Stomach (tissue), 4 donors: ENCODE measurements around the gene STIM1.

Source experiments
- CTCF ChIP-seq, 7 experiments: fragments of 450-650 bp in 4 of 7; fragments of 200-600 bp in 3 of 7; sonication (generic) in 3 of 7; IDR thresholded peaks; one replicate each; pipeline ENCODE4 v1.5.1; 2016 to 2019; ENCODE audit warnings: antibody characterized with exemption in 7 of 7, control low read depth in 2 of 7, mild to moderate bottlenecking in 1 of 7
- EP300 ChIP-seq: sonication (generic); formaldehyde crosslinking; IDR thresholded peaks from one replicate; pipeline ENCODE4 v1.6.1; 2017; ENCODE audit warnings: antibody characterized with exemption
- POLR2A ChIP-seq, 4 donors: fragments of 450-650 bp; IDR thresholded peaks; one replicate each; pipeline ENCODE4 v1.6.1; 2016; ENCODE audit warnings: antibody characterized with exemption in 4 of 4, control low read depth in 2 of 4, mild to moderate bottlenecking in 1 of 4, moderate library complexity in 1 of 4

- TF ChIP-seq CTCF (IDR thresholded peaks at IDR 0.05), result no peak
- no peak for TF ChIP-seq EP300
- TF ChIP-seq POLR2A (IDR thresholded peaks at IDR 0.05), result no peak
Observed at GRCh38 chr11:4059424-4059823, 204.0 kb downstream of the STIM1 start.
